DOHH2 (cell line): ENCODE data around the gene TTN.

ENCODE experiments used
- EZH2phosphoT487 ChIP-seq: fragments of 200-600 bp; sonication (generic); IDR thresholded peaks from 2 replicates; pipeline ENCODE4 v1.6.1; 2017; ENCODE audit warnings: borderline replicate concordance, mild to moderate bottlenecking, antibody characterized with exemption, low read length, moderate library complexity, mixed read lengths
- TF ChIP-seq, protein P1 (sequence below): fragments of 200-600 bp; sonication (generic); IDR thresholded peaks from one replicate; pipeline ENCODE4 v1.5.1; 2014; ENCODE audit warnings: antibody characterized with exemption, mild to moderate bottlenecking, low read depth, low read length; ENCODE audit not compliant: poor library complexity, severe bottlenecking

- TF ChIP-seq, protein P1, sequence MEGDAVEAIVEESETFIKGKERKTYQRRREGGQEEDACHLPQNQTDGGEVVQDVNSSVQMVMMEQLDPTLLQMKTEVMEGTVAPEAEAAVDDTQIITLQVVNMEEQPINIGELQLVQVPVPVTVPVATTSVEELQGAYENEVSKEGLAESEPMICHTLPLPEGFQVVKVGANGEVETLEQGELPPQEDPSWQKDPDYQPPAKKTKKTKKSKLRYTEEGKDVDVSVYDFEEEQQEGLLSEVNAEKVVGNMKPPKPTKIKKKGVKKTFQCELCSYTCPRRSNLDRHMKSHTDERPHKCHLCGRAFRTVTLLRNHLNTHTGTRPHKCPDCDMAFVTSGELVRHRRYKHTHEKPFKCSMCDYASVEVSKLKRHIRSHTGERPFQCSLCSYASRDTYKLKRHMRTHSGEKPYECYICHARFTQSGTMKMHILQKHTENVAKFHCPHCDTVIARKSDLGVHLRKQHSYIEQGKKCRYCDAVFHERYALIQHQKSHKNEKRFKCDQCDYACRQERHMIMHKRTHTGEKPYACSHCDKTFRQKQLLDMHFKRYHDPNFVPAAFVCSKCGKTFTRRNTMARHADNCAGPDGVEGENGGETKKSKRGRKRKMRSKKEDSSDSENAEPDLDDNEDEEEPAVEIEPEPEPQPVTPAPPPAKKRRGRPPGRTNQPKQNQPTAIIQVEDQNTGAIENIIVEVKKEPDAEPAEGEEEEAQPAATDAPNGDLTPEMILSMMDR = no peak
- TF ChIP-seq EZH2phosphoT487 = no peak
These were observed 37.5 kb upstream of the TTN start for GRCh38 chr2:178844701-178845100.
